Measurements from ENCODE around the gene EGLN2.

DNA sequence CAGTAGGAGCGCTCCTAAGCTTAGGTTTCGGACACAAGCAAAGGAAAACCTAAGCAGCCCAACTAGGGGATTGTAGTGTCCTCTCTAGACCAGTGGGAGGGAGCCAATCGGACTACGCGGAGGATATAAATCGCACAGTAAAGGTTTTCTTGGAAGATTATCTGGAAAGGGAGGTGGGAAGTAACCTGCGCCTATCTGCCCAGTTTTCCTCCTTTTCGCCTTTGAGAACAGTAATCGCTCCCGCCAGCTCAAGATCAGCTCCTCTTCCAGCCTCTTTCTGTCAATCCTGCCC lies 21.4 kb upstream of the EGLN2 start:
- TF ChIP-seq CTCF (IDR thresholded peaks at IDR 0.05), result no peak
- no peak for TF ChIP-seq POLR2A (IDR thresholded peaks at IDR 0.05)
- no peak for TF ChIP-seq POLR2AphosphoS5 (IDR thresholded peaks at IDR 0.05)
